GM23338 (cell line): Measurements from ENCODE around the gene MGAT5. TPM values are rescaled to one million over a fixed set of nuclear protein-coding genes. Genes with fewer than 3 reads are reported as not detected.

Experiments used
- ATAC-seq: fragments of 200-7000 bp; cut with Tn5 transposase; 3 replicates; pipeline ENCODE4 v1.9.1; 2020
- DNase-seq: peaks from one replicate; pipeline ENCODE4 v3.0.0-alpha.2; 2015; ENCODE audit warnings: low spot score
- H2AFZ ChIP-seq: fragments of 200-600 bp; sonication (generic); 2 replicates; pipeline ENCODE4 v1.8.0; 2016; ENCODE audit warnings: antibody characterized with exemption, mild to moderate bottlenecking, moderate library complexity
- H3F3A ChIP-seq: fragments of 200-600 bp; sonication (generic); replicated peaks from 2 replicates; pipeline ENCODE4 v1.8.0; 2017; ENCODE audit warnings: antibody characterized with exemption, mixed run types, low read depth
- H3K27ac ChIP-seq: fragments of 200-600 bp; sonication (generic); 2 replicates; pipeline ENCODE4 v1.6.1; 2016; ENCODE audit warnings: low read depth
- H3K27me3 ChIP-seq: fragments of 200-600 bp; sonication (generic); 2 replicates; pipeline ENCODE4 v1.8.0; 2016; ENCODE audit warnings: mild to moderate bottlenecking, mixed run types, moderate library complexity; ENCODE audit not compliant: insufficient read depth
- H3K36me3 ChIP-seq: fragments of 200-600 bp; sonication (generic); 2 replicates; pipeline ENCODE4 v1.8.0; 2016; ENCODE audit warnings: mild to moderate bottlenecking; ENCODE audit not compliant: insufficient read depth
- H3K4me1 ChIP-seq: fragments of 200-600 bp; sonication (generic); 2 replicates; pipeline ENCODE4 v1.8.0; 2016; ENCODE audit warnings: mild to moderate bottlenecking, moderate library complexity; ENCODE audit not compliant: insufficient read depth
- H3K4me2 ChIP-seq: fragments of 200-600 bp; sonication (generic); 2 replicates; pipeline ENCODE4 v1.7.1; 2017; ENCODE audit warnings: mixed run types
- H3K4me3 ChIP-seq: fragments of 200-600 bp; sonication (generic); 2 replicates; pipeline ENCODE4 v1.6.1; 2016; ENCODE audit warnings: mixed run types
- H3K79me2 ChIP-seq: fragments of 200-600 bp; sonication (generic); replicated peaks from 2 replicates; pipeline ENCODE4 v1.8.0; 2017; ENCODE audit warnings: mild to moderate bottlenecking; ENCODE audit not compliant: insufficient read depth
- H3K9me2 ChIP-seq: fragments of 200-600 bp; sonication (generic); 2 replicates; pipeline ENCODE4 v1.8.0; 2017; ENCODE audit not compliant: insufficient read depth
- H4K20me1 ChIP-seq: fragments of 200-600 bp; sonication (generic); replicated peaks from 2 replicates; pipeline ENCODE4 v1.8.0; 2017; ENCODE audit warnings: mild to moderate bottlenecking; ENCODE audit not compliant: insufficient read depth
- H3K27ac Mint-ChIP-seq: 2 replicates; pipeline ENCODE4 v1.8.0; 2020; ENCODE audit warnings: inconsistent platforms, mild to moderate bottlenecking, moderate library complexity, mixed read lengths
- H3K27me3 Mint-ChIP-seq: 3 replicates; pipeline ENCODE4 v1.8.0; 2022; ENCODE audit warnings: low read depth, mild to moderate bottlenecking, moderate library complexity, mixed read lengths, inconsistent platforms; ENCODE audit not compliant: insufficient read depth, poor library complexity
- H3K36me3 Mint-ChIP-seq: 3 replicates; pipeline ENCODE4 v1.8.0; 2021; ENCODE audit warnings: low read depth, mild to moderate bottlenecking, inconsistent platforms, moderate library complexity, mixed read lengths
- H3K4me1 Mint-ChIP-seq: 3 replicates; pipeline ENCODE4 v1.8.0; 2020; ENCODE audit warnings: mild to moderate bottlenecking, inconsistent platforms, mixed read lengths
- H3K4me3 Mint-ChIP-seq: 3 replicates; pipeline ENCODE4 v1.8.0; 2021; ENCODE audit warnings: moderate library complexity, mild to moderate bottlenecking, inconsistent platforms, mixed read lengths
- H3K9me3 Mint-ChIP-seq: 3 replicates; pipeline ENCODE4 v1.8.0; 2020; ENCODE audit warnings: moderate library complexity, mild to moderate bottlenecking, inconsistent platforms, mixed read lengths
- CREB1 ChIP-seq: fragments of 250-450 bp; sonication (Bioruptor Pico); IDR thresholded peaks from 2 replicates; pipeline ENCODE4 v1.5.0; 2020; ENCODE audit warnings: low read depth, mild to moderate bottlenecking, moderate library complexity
- EZH2 ChIP-seq: fragments of 200-600 bp; sonication (generic); IDR thresholded peaks from one replicate; pipeline ENCODE4 v1.8.0; 2017; ENCODE audit warnings: antibody characterized with exemption, mild to moderate bottlenecking, low read depth; ENCODE audit not compliant: unreplicated experiment
- EZH2phosphoT487 ChIP-seq: fragments of 200-600 bp; sonication (generic); IDR thresholded peaks from one replicate; pipeline ENCODE4 v1.8.1; 2018; ENCODE audit warnings: antibody characterized with exemption; ENCODE audit not compliant: unreplicated experiment
- JUNB ChIP-seq: IDR thresholded peaks from one replicate; pipeline ENCODE4 v1.6.1; 2016; ENCODE audit warnings: antibody characterized with exemption; ENCODE audit not compliant: unreplicated experiment
- NANOG ChIP-seq: IDR thresholded peaks from 2 replicates; pipeline ENCODE4 v1.6.1; 2016; ENCODE audit warnings: antibody characterized with exemption, borderline replicate concordance
- POLR2AphosphoS5 ChIP-seq: IDR thresholded peaks from 2 replicates; pipeline ENCODE4 v1.6.1; 2016; ENCODE audit warnings: antibody characterized with exemption, low read depth
- STAT1 ChIP-seq: IDR thresholded peaks from one replicate; pipeline ENCODE4 v1.6.1; 2016; ENCODE audit warnings: antibody characterized with exemption; ENCODE audit not compliant: unreplicated experiment
- ZNF114 ChIP-seq: fragments of 250-450 bp; sonication (Bioruptor Pico); IDR thresholded peaks from 2 replicates; pipeline ENCODE4 v1.5.0; 2020; ENCODE audit warnings: mild to moderate bottlenecking, moderate library complexity
- ZNF331 ChIP-seq: fragments of 250-450 bp; sonication (Bioruptor Pico); IDR thresholded peaks from 2 replicates; pipeline ENCODE4 v1.5.0; 2020; ENCODE audit warnings: low read depth, mild to moderate bottlenecking, moderate library complexity
- polyA plus RNA-seq: library from polyadenylated mRNA; unstranded; fragments of >200 nt; fragmentation: Nextera tagmentation; extraction: Ambion mirVana; gene quantifications from 2 replicates; pipeline ENCODE4 v1.2.1, GENCODE V29; 2016
- total RNA-seq: library from RNA; depleted of rRNA; stranded (reverse); fragments of >200 nt; shearing (Covaris generic); gene quantifications from 2 replicates; pipeline ENCODE4 v1.2.3, GENCODE V29; 2014
- TF ChIP-seq, protein P1 (sequence below), 2 experiments: fragments of 200-600 bp in 1 of 2; sonication (generic) in 1 of 2; conservative IDR thresholded peaks; 2 replicates each; pipeline versions ENCODE4 v1.5.1 to v1.6.1; 2016 to 2017; ENCODE audit warnings: antibody characterized with exemption in 2 of 2, low read depth in 2 of 2, mild to moderate bottlenecking in 2 of 2, moderate library complexity in 1 of 2
- TF ChIP-seq, protein P2 (sequence below): IDR thresholded peaks from 2 replicates; pipeline ENCODE4 v1.6.1; 2016; ENCODE audit warnings: antibody characterized with exemption
- TF ChIP-seq, protein P3 (sequence below): fragments of 250-450 bp; sonication (Bioruptor Pico); IDR thresholded peaks from 2 replicates; pipeline ENCODE4 v1.5.0; 2020; ENCODE audit warnings: mild to moderate bottlenecking, moderate library complexity

The MGAT5 gene
- total and polyA plus RNA-seq, 2 experiments from 2014 or later, result 4.6 to 27.6 TPM

DNA sequence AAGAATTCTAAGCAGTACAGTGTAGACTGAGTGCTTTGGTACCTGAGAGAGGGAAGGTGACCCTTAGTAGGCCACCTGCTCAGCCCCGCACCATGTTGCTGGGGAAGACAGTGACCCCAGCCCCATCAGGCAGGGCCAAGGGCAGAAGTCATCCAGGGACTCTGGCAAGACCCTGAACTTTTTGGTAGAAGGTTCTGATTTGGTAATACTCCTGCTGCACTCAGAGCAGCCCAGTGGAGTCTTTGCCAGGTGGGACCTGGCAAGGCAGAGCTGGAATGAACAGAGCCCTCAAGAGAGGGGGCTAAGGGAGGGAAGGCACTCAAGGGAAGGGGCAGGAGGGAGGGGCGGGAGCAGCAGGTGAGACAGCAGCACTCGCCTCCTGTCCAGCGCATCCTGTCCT lies 191.2 kb downstream of the MGAT5 start (continued):
- TF ChIP-seq, protein P1, sequence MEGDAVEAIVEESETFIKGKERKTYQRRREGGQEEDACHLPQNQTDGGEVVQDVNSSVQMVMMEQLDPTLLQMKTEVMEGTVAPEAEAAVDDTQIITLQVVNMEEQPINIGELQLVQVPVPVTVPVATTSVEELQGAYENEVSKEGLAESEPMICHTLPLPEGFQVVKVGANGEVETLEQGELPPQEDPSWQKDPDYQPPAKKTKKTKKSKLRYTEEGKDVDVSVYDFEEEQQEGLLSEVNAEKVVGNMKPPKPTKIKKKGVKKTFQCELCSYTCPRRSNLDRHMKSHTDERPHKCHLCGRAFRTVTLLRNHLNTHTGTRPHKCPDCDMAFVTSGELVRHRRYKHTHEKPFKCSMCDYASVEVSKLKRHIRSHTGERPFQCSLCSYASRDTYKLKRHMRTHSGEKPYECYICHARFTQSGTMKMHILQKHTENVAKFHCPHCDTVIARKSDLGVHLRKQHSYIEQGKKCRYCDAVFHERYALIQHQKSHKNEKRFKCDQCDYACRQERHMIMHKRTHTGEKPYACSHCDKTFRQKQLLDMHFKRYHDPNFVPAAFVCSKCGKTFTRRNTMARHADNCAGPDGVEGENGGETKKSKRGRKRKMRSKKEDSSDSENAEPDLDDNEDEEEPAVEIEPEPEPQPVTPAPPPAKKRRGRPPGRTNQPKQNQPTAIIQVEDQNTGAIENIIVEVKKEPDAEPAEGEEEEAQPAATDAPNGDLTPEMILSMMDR (conservative IDR thresholded peaks at IDR 0.05; ENCODE audit: low read depth in 2 of 2), result no peak
- TF ChIP-seq JUNB (no peak), ZNF114 (CRISPR knock-in tag) (no peak), EZH2 (no peak), NANOG (no peak), CREB1 (CRISPR knock-in tag) (no peak), STAT1 (no peak), POLR2AphosphoS5 (no peak)
- TF ChIP-seq, protein P2, sequence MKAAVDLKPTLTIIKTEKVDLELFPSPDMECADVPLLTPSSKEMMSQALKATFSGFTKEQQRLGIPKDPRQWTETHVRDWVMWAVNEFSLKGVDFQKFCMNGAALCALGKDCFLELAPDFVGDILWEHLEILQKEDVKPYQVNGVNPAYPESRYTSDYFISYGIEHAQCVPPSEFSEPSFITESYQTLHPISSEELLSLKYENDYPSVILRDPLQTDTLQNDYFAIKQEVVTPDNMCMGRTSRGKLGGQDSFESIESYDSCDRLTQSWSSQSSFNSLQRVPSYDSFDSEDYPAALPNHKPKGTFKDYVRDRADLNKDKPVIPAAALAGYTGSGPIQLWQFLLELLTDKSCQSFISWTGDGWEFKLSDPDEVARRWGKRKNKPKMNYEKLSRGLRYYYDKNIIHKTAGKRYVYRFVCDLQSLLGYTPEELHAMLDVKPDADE, result no peak

DNA sequence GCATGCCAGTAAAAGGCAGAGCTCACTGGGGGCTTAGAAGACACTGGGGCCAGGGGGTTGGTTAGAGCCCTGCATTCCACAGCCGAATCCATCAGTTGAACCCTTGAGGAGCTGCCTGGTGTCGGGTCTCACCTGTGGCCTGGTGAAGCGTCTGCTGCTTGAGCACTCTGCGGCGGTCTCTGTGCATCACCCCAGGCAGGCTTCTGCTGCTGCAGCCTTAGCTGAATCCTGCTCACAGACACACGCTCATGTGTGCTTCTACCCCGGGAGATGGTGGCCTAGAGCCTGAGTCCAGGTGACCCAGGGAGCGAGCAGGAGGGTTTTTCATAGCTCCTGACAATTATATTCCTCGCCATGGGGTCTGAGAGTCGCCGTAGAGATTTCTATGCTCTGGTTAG lies 192.1 kb downstream of the MGAT5 start:
- H3K4me3 Mint-ChIP-seq, result no peak overlapping the region
- Histone ChIP-seq H3K36me3 (no peaks in the 10 kb centered on the region), H4K20me1 (no peaks in the 10 kb centered on the region), H3F3A (no peaks in the 10 kb centered on the region), H3K27ac (no peak overlapping the region), H3K27me3 (no peaks in the 10 kb centered on the region), H3K79me2 (no peaks in the 10 kb centered on the region), H3K4me3 (no peak overlapping the region), H3K9me2 (no peaks in the 10 kb centered on the region), H2AFZ (no peak overlapping the region), H3K4me1 (no peaks in the 10 kb centered on the region), H3K4me2 (no peak overlapping the region)
- no peak for DNase-seq
- no peak overlapping the region for H3K27ac Mint-ChIP-seq
- no peaks in the 10 kb centered on the region for H3K27me3 Mint-ChIP-seq
- H3K4me1 Mint-ChIP-seq, result peaks cover 4% of the 10 kb centered on the region; the same call in 2 of the 3 replicates
- no peak for ATAC-seq
- no peaks in the 10 kb centered on the region for H3K9me3 Mint-ChIP-seq
- H3K36me3 Mint-ChIP-seq, result peaks cover 3% of the 10 kb centered on the region
- TF ChIP-seq STAT1 (no peak), ZNF114 (CRISPR knock-in tag) (no peak), NANOG (no peak), EZH2 (no peak), EZH2phosphoT487 (no peak), JUNB (no peak), ZNF331 (CRISPR knock-in tag) (no peak)
- TF ChIP-seq, protein P1 (conservative IDR thresholded peaks at IDR 0.05; ENCODE audit: low read depth in 2 of 2), result no peak
- TF ChIP-seq, protein P3, sequence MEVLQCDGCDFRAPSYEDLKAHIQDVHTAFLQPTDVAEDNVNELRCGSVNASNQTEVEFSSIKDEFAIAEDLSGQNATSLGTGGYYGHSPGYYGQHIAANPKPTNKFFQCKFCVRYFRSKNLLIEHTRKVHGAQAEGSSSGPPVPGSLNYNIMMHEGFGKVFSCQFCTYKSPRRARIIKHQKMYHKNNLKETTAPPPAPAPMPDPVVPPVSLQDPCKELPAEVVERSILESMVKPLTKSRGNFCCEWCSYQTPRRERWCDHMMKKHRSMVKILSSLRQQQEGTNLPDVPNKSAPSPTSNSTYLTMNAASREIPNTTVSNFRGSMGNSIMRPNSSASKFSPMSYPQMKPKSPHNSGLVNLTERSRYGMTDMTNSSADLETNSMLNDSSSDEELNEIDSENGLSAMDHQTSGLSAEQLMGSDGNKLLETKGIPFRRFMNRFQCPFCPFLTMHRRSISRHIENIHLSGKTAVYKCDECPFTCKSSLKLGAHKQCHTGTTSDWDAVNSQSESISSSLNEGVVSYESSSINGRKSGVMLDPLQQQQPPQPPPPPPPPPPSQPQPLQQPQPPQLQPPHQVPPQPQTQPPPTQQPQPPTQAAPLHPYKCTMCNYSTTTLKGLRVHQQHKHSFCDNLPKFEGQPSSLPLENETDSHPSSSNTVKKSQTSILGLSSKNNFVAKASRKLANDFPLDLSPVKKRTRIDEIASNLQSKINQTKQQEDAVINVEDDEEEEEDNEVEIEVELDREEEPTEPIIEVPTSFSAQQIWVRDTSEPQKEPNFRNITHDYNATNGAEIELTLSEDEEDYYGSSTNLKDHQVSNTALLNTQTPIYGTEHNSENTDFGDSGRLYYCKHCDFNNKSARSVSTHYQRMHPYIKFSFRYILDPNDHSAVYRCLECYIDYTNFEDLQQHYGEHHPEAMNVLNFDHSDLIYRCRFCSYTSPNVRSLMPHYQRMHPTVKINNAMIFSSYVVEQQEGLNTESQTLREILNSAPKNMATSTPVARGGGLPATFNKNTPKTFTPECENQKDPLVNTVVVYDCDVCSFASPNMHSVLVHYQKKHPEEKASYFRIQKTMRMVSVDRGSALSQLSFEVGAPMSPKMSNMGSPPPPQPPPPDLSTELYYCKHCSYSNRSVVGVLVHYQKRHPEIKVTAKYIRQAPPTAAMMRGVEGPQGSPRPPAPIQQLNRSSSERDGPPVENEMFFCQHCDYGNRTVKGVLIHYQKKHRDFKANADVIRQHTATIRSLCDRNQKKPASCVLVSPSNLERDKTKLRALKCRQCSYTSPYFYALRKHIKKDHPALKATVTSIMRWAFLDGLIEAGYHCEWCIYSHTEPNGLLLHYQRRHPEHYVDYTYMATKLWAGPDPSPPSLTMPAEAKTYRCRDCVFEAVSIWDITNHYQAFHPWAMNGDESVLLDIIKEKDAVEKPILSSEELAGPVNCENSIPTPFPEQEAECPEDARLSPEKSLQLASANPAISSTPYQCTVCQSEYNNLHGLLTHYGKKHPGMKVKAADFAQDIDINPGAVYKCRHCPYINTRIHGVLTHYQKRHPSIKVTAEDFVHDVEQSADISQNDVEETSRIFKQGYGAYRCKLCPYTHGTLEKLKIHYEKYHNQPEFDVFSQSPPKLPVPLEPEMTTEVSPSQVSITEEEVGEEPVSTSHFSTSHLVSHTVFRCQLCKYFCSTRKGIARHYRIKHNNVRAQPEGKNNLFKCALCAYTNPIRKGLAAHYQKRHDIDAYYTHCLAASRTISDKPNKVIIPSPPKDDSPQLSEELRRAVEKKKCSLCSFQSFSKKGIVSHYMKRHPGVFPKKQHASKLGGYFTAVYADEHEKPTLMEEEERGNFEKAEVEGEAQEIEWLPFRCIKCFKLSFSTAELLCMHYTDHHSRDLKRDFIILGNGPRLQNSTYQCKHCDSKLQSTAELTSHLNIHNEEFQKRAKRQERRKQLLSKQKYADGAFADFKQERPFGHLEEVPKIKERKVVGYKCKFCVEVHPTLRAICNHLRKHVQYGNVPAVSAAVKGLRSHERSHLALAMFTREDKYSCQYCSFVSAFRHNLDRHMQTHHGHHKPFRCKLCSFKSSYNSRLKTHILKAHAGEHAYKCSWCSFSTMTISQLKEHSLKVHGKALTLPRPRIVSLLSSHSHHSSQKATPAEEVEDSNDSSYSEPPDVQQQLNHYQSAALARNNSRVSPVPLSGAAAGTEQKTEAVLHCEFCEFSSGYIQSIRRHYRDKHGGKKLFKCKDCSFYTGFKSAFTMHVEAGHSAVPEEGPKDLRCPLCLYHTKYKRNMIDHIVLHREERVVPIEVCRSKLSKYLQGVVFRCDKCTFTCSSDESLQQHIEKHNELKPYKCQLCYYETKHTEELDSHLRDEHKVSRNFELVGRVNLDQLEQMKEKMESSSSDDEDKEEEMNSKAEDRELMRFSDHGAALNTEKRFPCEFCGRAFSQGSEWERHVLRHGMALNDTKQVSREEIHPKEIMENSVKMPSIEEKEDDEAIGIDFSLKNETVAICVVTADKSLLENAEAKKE (CRISPR knock-in tag), result no peak
- TF ChIP-seq, protein P2, result no peak
